Loucy (cell line): ENCODE results near the gene CEP164.

Experiments
- EZH2phosphoT487 ChIP-seq: fragments of 200-600 bp; IDR thresholded peaks from 2 replicates; pipeline ENCODE4 v1.6.1; 2018; ENCODE audit warnings: antibody characterized with exemption, mild to moderate bottlenecking, moderate library complexity, borderline replicate concordance
- TF ChIP-seq, protein P1 (sequence below): fragments of 200-600 bp; sonication (generic); conservative IDR thresholded peaks from 2 replicates; pipeline ENCODE4 v1.5.1; 2014; ENCODE audit warnings: mild to moderate bottlenecking, antibody characterized with exemption, low read length

DNA sequence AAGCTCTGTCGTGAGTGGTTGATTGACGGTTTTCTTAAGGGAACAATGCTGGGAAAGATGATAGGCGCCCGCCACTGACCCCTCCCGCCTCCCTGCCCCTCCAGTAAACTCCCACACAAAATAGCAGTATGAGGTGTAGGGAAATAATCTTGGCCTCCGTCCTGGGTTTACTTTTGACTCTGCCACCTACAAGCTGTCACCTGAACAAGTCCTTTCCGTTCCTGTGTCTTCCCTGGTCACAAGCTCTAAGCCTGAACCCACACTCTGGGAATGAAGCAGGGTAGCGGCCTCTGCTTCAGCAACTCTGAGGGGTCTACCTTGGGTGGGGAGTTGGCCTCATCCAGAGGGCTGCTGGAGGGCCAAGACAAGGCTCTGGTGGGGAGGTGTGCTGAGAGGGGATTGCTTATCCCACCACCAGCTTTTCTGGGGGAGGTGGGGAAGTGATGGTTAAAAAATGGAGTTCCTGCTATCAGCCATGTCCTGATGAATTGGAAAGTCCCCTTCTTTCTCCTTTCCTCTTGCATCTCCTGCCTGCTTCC lies 87.8 kb downstream of the CEP164 start:
- TF ChIP-seq, protein P1, sequence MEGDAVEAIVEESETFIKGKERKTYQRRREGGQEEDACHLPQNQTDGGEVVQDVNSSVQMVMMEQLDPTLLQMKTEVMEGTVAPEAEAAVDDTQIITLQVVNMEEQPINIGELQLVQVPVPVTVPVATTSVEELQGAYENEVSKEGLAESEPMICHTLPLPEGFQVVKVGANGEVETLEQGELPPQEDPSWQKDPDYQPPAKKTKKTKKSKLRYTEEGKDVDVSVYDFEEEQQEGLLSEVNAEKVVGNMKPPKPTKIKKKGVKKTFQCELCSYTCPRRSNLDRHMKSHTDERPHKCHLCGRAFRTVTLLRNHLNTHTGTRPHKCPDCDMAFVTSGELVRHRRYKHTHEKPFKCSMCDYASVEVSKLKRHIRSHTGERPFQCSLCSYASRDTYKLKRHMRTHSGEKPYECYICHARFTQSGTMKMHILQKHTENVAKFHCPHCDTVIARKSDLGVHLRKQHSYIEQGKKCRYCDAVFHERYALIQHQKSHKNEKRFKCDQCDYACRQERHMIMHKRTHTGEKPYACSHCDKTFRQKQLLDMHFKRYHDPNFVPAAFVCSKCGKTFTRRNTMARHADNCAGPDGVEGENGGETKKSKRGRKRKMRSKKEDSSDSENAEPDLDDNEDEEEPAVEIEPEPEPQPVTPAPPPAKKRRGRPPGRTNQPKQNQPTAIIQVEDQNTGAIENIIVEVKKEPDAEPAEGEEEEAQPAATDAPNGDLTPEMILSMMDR, result no peak
- TF ChIP-seq EZH2phosphoT487, result no peak
